Neutrophil (primary cell): ENCODE results near the gene ELAC2.

ENCODE experiments used
- H3K27ac ChIP-seq: fragments of 200-600 bp; sonication (generic); 2 replicates; pipeline ENCODE4 v1.5.1; 2016; ENCODE audit warnings: mild to moderate bottlenecking, moderate library complexity
- H3K27me3 ChIP-seq: fragments of 200-600 bp; sonication (generic); 2 replicates; pipeline ENCODE4 v1.6.0; 2016; ENCODE audit warnings: mild to moderate bottlenecking
- H3K36me3 ChIP-seq: fragments of 200-600 bp; sonication (generic); 2 replicates; pipeline ENCODE4 v1.5.1; 2017
- H3K4me1 ChIP-seq, 2 experiments: fragments of 200-600 bp in 1 of 2; sonication (generic) in 1 of 2; 1 replicate in 1 of 2; 2 replicates in 1 of 2; pipeline versions ENCODE4 v1.5.1 to v1.6.1; 2013 to 2016; ENCODE audit warnings: low read depth in 1 of 2, low read length in 1 of 2, mild to moderate bottlenecking in 1 of 2, moderate library complexity in 1 of 2; ENCODE audit not compliant: control insufficient read depth in 1 of 2, insufficient read depth in 1 of 2
- H3K4me3 ChIP-seq, 2 experiments: fragments of 200-600 bp in 1 of 2; sonication (generic) in 1 of 2; 1 replicate in 1 of 2; 2 replicates in 1 of 2; pipeline ENCODE4 v1.5.1; 2013 to 2016; ENCODE audit warnings: low read depth in 1 of 2, low read length in 1 of 2, mild to moderate bottlenecking in 1 of 2, moderate library complexity in 1 of 2
- H3K9me3 ChIP-seq: fragments of 200-600 bp; sonication (generic); 2 replicates; pipeline ENCODE4 v1.5.1; 2016
- TF ChIP-seq, protein P1 (sequence below): fragments of 200-600 bp; sonication (generic); IDR thresholded peaks from 2 replicates; pipeline ENCODE4 v1.5.1; 2016; ENCODE audit warnings: antibody characterized with exemption

ELAC2 gene

DNA sequence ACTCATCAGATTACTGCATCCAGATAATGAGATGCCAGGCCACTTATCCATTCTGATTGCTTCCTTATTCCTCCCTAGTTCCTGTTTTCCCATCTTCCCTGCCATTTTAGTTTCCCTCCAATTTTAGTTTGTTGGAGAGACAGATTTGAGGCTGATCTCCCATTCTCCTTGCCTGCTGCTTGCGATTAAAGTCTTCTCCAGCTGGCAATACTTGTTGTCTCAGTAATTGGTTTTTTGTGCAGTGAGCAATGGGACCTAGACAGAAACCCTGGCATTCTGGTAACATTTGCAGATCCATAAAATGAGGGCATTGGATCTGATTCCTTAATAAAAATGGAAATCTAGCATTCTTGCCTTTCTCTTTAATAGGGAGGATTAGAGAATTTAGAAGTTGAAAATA is 17.6 kb upstream of the ELAC2 start:
- no peak overlapping the region for H3K4me3 ChIP-seq
- no peaks in the 10 kb centered on the region for H3K9me3 ChIP-seq
- no peaks in the 10 kb centered on the region for H3K36me3 ChIP-seq
- H3K27me3 ChIP-seq = peaks cover 15% of the 10 kb centered on the region
- no peak overlapping the region for H3K27ac ChIP-seq
- TF ChIP-seq, protein P1, sequence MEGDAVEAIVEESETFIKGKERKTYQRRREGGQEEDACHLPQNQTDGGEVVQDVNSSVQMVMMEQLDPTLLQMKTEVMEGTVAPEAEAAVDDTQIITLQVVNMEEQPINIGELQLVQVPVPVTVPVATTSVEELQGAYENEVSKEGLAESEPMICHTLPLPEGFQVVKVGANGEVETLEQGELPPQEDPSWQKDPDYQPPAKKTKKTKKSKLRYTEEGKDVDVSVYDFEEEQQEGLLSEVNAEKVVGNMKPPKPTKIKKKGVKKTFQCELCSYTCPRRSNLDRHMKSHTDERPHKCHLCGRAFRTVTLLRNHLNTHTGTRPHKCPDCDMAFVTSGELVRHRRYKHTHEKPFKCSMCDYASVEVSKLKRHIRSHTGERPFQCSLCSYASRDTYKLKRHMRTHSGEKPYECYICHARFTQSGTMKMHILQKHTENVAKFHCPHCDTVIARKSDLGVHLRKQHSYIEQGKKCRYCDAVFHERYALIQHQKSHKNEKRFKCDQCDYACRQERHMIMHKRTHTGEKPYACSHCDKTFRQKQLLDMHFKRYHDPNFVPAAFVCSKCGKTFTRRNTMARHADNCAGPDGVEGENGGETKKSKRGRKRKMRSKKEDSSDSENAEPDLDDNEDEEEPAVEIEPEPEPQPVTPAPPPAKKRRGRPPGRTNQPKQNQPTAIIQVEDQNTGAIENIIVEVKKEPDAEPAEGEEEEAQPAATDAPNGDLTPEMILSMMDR = no peak
- H3K4me1 ChIP-seq = peaks cover 2 to 8% of the 10 kb centered on the region in 2 experiments

DNA sequence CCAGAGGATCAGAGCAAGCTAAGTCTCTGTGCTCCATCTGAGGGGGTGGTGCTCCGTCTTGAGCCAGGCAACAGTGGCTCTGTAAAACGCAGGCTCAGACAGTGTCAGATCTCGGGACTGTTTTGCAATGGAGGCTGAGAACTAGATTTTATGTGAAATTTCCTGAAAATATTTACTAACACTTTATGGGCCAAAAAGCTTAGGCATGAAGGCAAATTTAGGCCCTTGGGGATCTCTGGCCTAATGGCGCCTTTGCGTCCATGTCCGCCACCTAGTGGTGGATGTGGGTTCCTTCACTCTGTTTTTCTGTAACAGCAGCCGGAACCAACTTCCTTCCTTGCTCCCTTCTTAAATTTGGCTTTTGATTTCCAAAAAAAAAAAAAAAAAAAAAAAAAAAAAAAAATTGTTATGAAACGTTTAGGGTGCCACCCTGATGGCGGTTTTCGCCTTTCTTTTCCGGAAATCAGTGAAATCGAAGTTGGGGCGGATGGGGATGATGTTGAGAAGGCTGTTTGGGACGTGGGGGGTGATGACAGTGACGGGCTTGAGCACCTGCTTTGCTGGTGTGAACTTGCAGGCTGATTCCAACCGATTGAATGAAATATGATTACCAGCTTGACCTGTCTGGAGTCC is 14.0 kb upstream of the ELAC2 start:
- no peaks in the 10 kb centered on the region for H3K27me3 ChIP-seq
- TF ChIP-seq, protein P1 = peak; percentile 73
- H3K9me3 ChIP-seq = no peaks in the 10 kb centered on the region
- H3K4me3 ChIP-seq = peak overlapping the region in 1 of 2 experiments; percentile 35
- no peaks in the 10 kb centered on the region for H3K36me3 ChIP-seq
- H3K4me1 ChIP-seq = peaks cover 2 to 8% of the 10 kb centered on the region in 2 experiments
- peak overlapping the region; percentile 21 for H3K27ac ChIP-seq

DNA sequence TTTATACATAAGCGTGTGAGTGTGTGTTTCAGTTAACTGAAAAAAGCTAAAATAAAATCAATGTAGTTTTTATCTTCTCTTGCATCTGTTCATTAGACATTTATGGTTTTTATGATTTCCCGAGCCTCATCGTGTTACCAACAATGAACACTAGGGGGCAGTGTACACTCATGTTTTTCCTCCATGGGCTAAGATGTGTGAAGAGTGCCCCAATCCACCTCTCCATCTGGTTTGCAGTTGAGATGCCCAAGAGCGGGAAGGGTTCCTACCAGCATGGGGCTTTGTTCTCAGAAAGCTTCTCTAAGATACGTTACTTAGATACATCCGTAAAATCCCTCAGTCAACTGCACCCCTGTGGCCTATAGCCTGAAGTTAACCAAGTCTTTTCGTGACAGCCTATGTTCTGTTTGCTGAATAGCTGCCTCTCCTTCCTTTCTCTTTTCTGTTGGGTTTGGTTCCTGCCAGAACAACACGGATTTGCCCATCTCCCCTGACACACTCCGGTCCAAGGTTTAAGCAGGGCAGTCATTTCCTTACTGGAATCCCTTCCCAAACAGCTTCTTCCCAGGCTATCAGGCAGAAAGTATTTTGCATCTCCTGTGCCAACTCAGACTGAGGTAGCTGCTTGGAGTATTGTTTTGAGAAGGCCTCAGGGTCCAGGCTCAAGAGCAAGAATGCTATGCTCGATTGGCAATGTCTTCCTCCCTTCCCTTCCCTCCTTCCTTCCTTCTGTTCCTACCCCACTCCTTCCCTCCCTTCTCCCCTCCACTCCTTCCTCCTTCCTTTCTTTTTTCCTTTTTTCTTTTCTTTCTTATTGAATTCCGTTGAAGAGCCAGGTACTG is 12.9 kb upstream of the ELAC2 start:
- Histone ChIP-seq H3K27me3 (no peaks in the 10 kb centered on the region), H3K4me1 (peaks cover 2 to 8% of the 10 kb centered on the region in 2 experiments), H3K9me3 (no peaks in the 10 kb centered on the region), H3K36me3 (no peaks in the 10 kb centered on the region), H3K4me3 (no peak overlapping the region), H3K27ac (peak overlapping the region; percentile 20)
- TF ChIP-seq, protein P1 = peak; percentile 81

DNA sequence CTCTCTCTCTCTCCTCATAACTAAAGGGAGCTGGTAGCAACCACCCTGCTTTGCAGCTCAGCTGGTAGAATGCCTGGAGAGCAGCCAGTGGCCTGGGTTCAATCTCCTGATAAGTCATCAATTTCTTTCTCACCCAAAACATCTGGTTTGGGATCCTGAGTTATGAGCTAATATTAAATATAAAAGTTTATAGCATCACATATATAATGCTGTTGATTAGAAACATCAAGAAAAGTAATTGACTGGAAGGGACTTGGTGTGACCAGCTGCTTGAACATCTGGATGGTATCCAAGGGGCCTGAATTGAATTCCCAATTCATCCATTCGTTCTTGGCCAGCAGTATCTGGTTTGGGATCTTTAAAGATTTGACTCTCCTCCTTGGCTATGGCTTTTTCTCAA is 12.2 kb upstream of the ELAC2 start:
- Histone ChIP-seq H3K27me3 (no peaks in the 10 kb centered on the region), H3K36me3 (no peaks in the 10 kb centered on the region), H3K27ac (no peak overlapping the region), H3K4me1 (peaks cover 2 to 14% of the 10 kb centered on the region in 2 experiments), H3K9me3 (no peaks in the 10 kb centered on the region), H3K4me3 (no peak overlapping the region)
- TF ChIP-seq, protein P1 = no peak

DNA sequence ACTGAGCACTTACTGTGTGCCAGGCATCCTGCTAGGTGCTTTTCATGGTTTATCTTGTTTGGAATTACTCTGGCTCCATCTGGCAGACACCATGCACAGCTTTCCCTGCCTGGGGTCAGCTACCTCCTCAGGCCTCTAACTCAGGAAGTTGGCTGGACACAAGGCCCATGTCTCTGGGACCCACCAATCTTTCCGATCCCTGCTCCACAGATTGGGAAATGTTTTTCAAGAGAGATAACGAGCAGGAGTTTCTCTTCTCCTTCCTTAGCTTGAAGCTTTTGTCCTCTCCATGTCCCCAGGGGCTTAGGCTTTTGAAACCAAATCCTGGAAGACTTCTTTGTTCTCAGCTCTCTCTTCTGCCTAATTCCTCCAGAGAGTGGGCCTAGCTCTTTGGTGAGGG is 11.5 kb upstream of the ELAC2 start:
- H3K9me3 ChIP-seq = no peaks in the 10 kb centered on the region
- no peak overlapping the region for H3K27ac ChIP-seq
- H3K36me3 ChIP-seq = no peaks in the 10 kb centered on the region
- TF ChIP-seq, protein P1 = no peak
- H3K4me1 ChIP-seq = peaks cover 7 to 22% of the 10 kb centered on the region in 2 experiments
- no peaks in the 10 kb centered on the region for H3K27me3 ChIP-seq
- no peak overlapping the region for H3K4me3 ChIP-seq
